Neuronal stem cell (in vitro differentiated cells): Measurements from ENCODE around the gene PNPLA2.

ENCODE experiments used
- DNase-seq: peaks from one replicate; pipeline ENCODE4 v3.0.0-alpha.2; 2013; ENCODE audit warnings: low spot score
- H2AFZ ChIP-seq: one replicate; pipeline ENCODE4 v1.6.1; 2013; ENCODE audit warnings: mild to moderate bottlenecking, low read length, inconsistent platforms
- H2AK5ac ChIP-seq: 2 replicates; pipeline ENCODE4 v1.6.1; 2013; ENCODE audit warnings: low read depth, mild to moderate bottlenecking, inconsistent platforms, low read length, moderate library complexity, mixed read lengths
- H2BK120ac ChIP-seq: 2 replicates; pipeline ENCODE4 v1.6.1; 2013; ENCODE audit warnings: low read depth, mild to moderate bottlenecking, inconsistent platforms, low read length, moderate library complexity, mixed read lengths
- H2BK12ac ChIP-seq: one replicate; pipeline ENCODE4 v1.6.1; 2013; ENCODE audit warnings: low read length, inconsistent platforms
- H2BK15ac ChIP-seq: 2 replicates; pipeline ENCODE4 v1.6.1; 2013; ENCODE audit warnings: mild to moderate bottlenecking, low read length, inconsistent platforms, mixed read lengths
- H2BK5ac ChIP-seq: one replicate; pipeline ENCODE4 v1.6.1; 2013; ENCODE audit warnings: inconsistent platforms, mild to moderate bottlenecking, low read length, moderate library complexity
- H3K14ac ChIP-seq: one replicate; pipeline ENCODE4 v1.6.1; 2013; ENCODE audit warnings: low read length, inconsistent platforms
- H3K18ac ChIP-seq: 2 replicates; pipeline ENCODE4 v1.6.1; 2013; ENCODE audit warnings: low read length, inconsistent platforms
- H3K23ac ChIP-seq: 2 replicates; pipeline ENCODE4 v1.6.1; 2013; ENCODE audit warnings: low read depth, mild to moderate bottlenecking, mixed read lengths, low read length, inconsistent platforms; ENCODE audit not compliant: poor library complexity
- H3K27ac ChIP-seq: replicated peaks from 3 replicates; pipeline ENCODE4 v1.5.1; 2013; ENCODE audit warnings: low read length, inconsistent platforms
- H3K27me3 ChIP-seq, 3 experiments: 2 replicates each; pipeline ENCODE4 v1.6.1; 2013; ENCODE audit warnings: low read length in 3 of 3, mild to moderate bottlenecking in 2 of 3, inconsistent platforms in 1 of 3, low read depth in 1 of 3, mixed read lengths in 1 of 3, moderate library complexity in 1 of 3; ENCODE audit not compliant: control insufficient read depth in 3 of 3, insufficient read depth in 3 of 3
- H3K36me3 ChIP-seq, 2 donors: replicated peaks in 1 of 2; 2 replicates each; pipeline ENCODE4 v1.6.1; 2013; ENCODE audit warnings: low read length in 2 of 2; ENCODE audit not compliant: control insufficient read depth in 2 of 2, insufficient read depth in 2 of 2
- H3K4ac ChIP-seq: 2 replicates; pipeline ENCODE4 v1.6.1; 2013; ENCODE audit warnings: inconsistent platforms, mild to moderate bottlenecking, low read length, moderate library complexity
- H3K4me1 ChIP-seq, 2 donors: 1 replicate in 1 of 2; 2 replicates in 1 of 2; pipeline ENCODE4 v1.6.1; 2013; ENCODE audit warnings: low read length in 2 of 2, low read depth in 1 of 2; ENCODE audit not compliant: control insufficient read depth in 2 of 2, insufficient read depth in 1 of 2
- H3K4me2 ChIP-seq: one replicate; pipeline ENCODE4 v1.6.1; 2013; ENCODE audit warnings: mild to moderate bottlenecking, low read length, inconsistent platforms; ENCODE audit not compliant: insufficient read depth, poor library complexity, severe bottlenecking
- H3K4me3 ChIP-seq, 2 donors: 2 replicates each; pipeline ENCODE4 v1.5.1; 2013; ENCODE audit warnings: low read length in 2 of 2, mild to moderate bottlenecking in 2 of 2, inconsistent platforms in 1 of 2, moderate library complexity in 1 of 2
- H3K79me1 ChIP-seq: one replicate; pipeline ENCODE4 v1.6.1; 2013; ENCODE audit warnings: low read depth, mild to moderate bottlenecking, inconsistent platforms, low read length, moderate library complexity
- H3K9ac ChIP-seq: one replicate; pipeline ENCODE4 v1.6.1; 2013; ENCODE audit warnings: mild to moderate bottlenecking, low read depth, low read length, inconsistent platforms; ENCODE audit not compliant: poor library complexity
- H3K9me3 ChIP-seq, 2 donors: replicated peaks in 1 of 2; 2 replicates each; pipeline versions ENCODE3 to v1.6.1; 2013; ENCODE audit warnings: low read length in 2 of 2, mild to moderate bottlenecking in 2 of 2, inconsistent platforms in 1 of 2, low read depth in 1 of 2, mixed read lengths in 1 of 2, moderate library complexity in 1 of 2; ENCODE audit not compliant: control insufficient read depth in 2 of 2, insufficient read depth in 1 of 2
- H4K8ac ChIP-seq: one replicate; pipeline ENCODE4 v1.6.1; 2013; ENCODE audit warnings: low read depth, mild to moderate bottlenecking, inconsistent platforms, low read length, moderate library complexity
- H4K91ac ChIP-seq: one replicate; pipeline ENCODE4 v1.6.1; 2013; ENCODE audit warnings: low read length, low read depth, mild to moderate bottlenecking, inconsistent platforms; ENCODE audit not compliant: poor library complexity
- WGBS, 2 donors: extraction: QIAGEN DNeasy Blood & Tissue Kit; methylation state at CpG; one replicate each; pipeline ENCODE4 v1.1.7; 2013; ENCODE audit warnings: missing lambda C conversion rate in 2 of 2, mixed read lengths in 1 of 2; ENCODE audit not compliant: insufficient read length in 2 of 2, insufficient replicate concordance in 1 of 2; ENCODE audit errors: extremely low coverage in 2 of 2; 5-methylcytosine and 5-hydroxymethylcytosine counted together

Gene PNPLA2

GRCh38 chr11:795634-796564 lies 22.8 kb upstream of the PNPLA2 start:
- Histone ChIP-seq H3K27me3 (no peaks in the 10 kb centered on the region), H4K8ac (no peak overlapping the region), H3K36me3 (peaks cover 22 to 60% of the 10 kb centered on the region in 2 donors), H3K23ac (peak overlapping the region; percentile 76), H2BK15ac (peak overlapping the region; percentile 89), H2BK120ac (peak overlapping the region; percentile 16), H2AK5ac (peak overlapping the region; percentile 89), H3K9ac (peak overlapping the region; percentile 85), H3K4me2 (peak overlapping the region; percentile 92), H3K9me3 (no peaks in the 10 kb centered on the region), H3K4ac (peak overlapping the region; percentile 70), H3K14ac (peak overlapping the region; percentile 98), H3K79me1 (peaks cover 24% of the 10 kb centered on the region), H4K91ac (no peak overlapping the region), H2BK5ac (peak overlapping the region; percentile 10), H2AFZ (no peak overlapping the region), H2BK12ac (no peak overlapping the region), H3K4me1 (peaks cover 12 to 15% of the 10 kb centered on the region in 2 donors), H3K18ac (peak overlapping the region; percentile 85), H3K4me3 (peak overlapping the region in 1 of 2 donors; percentile 99), H3K27ac (peak overlapping the region; percentile 45)
- DNase-seq = no peak
- WGBS, 2 donors = no CpG with 5 or more reads among the region's 26 CpGs

GRCh38 chr11:796565-797295 lies 22.0 kb upstream of the PNPLA2 start:
- no peak overlapping the region for H4K91ac ChIP-seq
- no peaks in the 10 kb centered on the region for H3K9me3 ChIP-seq
- no peak overlapping the region for H2BK5ac ChIP-seq
- H3K4me3 ChIP-seq = peak overlapping the region; percentile 99 to 100
- peak overlapping the region; percentile 89 for H3K9ac ChIP-seq
- H3K14ac ChIP-seq = peak overlapping the region; percentile 61
- no peak overlapping the region for H2BK12ac ChIP-seq
- H2AK5ac ChIP-seq = peak overlapping the region; percentile 89
- peaks cover 28 to 60% of the 10 kb centered on the region in 2 donors for H3K36me3 ChIP-seq
- H3K4ac ChIP-seq = peak overlapping the region; percentile 70
- peak overlapping the region; percentile 86 for H3K27ac ChIP-seq
- DNase-seq = no peak
- H3K4me2 ChIP-seq = peak overlapping the region; percentile 92
- no peaks in the 10 kb centered on the region for H3K27me3 ChIP-seq
- peak overlapping the region; percentile 66 for H3K18ac ChIP-seq
- H2AFZ ChIP-seq = no peak overlapping the region
- WGBS, 2 donors = no CpG with 5 or more reads among the region's 18 CpGs
- H2BK120ac ChIP-seq = peak overlapping the region; percentile 16
- peaks cover 10 to 15% of the 10 kb centered on the region in 2 donors for H3K4me1 ChIP-seq
- peak overlapping the region; percentile 87 for H2BK15ac ChIP-seq
- H3K23ac ChIP-seq = peak overlapping the region; percentile 76
- peaks cover 22% of the 10 kb centered on the region for H3K79me1 ChIP-seq
- no peak overlapping the region for H4K8ac ChIP-seq

- H4K8ac ChIP-seq = no peak overlapping the region
- peak overlapping the region; percentile 92 for H3K4me2 ChIP-seq
- H3K4me1 ChIP-seq = peaks cover 10 to 15% of the 10 kb centered on the region in 2 donors
- peaks cover 24% of the 10 kb centered on the region for H3K79me1 ChIP-seq
- H3K18ac ChIP-seq = peak overlapping the region; percentile 100
- H3K4ac ChIP-seq = peak overlapping the region; percentile 84
- peak overlapping the region; percentile 99 to 100 for H3K4me3 ChIP-seq
- peak overlapping the region; percentile 89 for H2AK5ac ChIP-seq
- peak overlapping the region; percentile 99 for H2BK5ac ChIP-seq
- peak overlapping the region; percentile 97 for H3K9ac ChIP-seq
- H3K23ac ChIP-seq = peak overlapping the region; percentile 99
- no peaks in the 10 kb centered on the region for H3K9me3 ChIP-seq
- peak overlapping the region; percentile 100 for H3K14ac ChIP-seq
- no peaks in the 10 kb centered on the region for H3K27me3 ChIP-seq
- peak overlapping the region; percentile 87 for H2BK15ac ChIP-seq
- H2BK120ac ChIP-seq = peak overlapping the region; percentile 81
- DNase-seq = peak; percentile 68
- H2BK12ac ChIP-seq = no peak overlapping the region
- WGBS, 2 donors = no CpG with 5 or more reads among the region's 57 CpGs
- peak overlapping the region; percentile 88 for H2AFZ ChIP-seq
- peak overlapping the region; percentile 86 for H3K27ac ChIP-seq
- H3K36me3 ChIP-seq = peaks cover 33 to 60% of the 10 kb centered on the region in 2 donors
- H4K91ac ChIP-seq = no peak overlapping the region
These were observed 21.2 kb upstream of the PNPLA2 start for GRCh38 chr11:797296-798092.
